Heart left ventricle (tissue), 16 donors: ENCODE data around the gene HIGD1A. TPM values are rescaled to one million over a fixed set of nuclear protein-coding genes. Genes with fewer than 3 reads are reported as not detected.

Experiments
- ATAC-seq, 4 donors: fragments of 200-7000 bp; cut with Tn5 transposase; one replicate each; pipeline ENCODE4 v1.9.1; 2020 to 2022; ENCODE audit warnings: moderate library complexity in 4 of 4, mild to moderate bottlenecking in 3 of 4, moderate number of reproducible peaks in 1 of 4
- DNase-seq, 5 donors: peaks; one replicate each; pipeline ENCODE4 v3.0.0-alpha.2; 2020
- H3K27ac ChIP-seq, 12 donors: fragments of 200-600 bp; sonication (generic) in 4 of 12; one replicate each; pipeline versions ENCODE4 v1.5.0 to v1.8.0; 2016 to 2022; ENCODE audit warnings: mild to moderate bottlenecking in 2 of 12
- H3K27me3 ChIP-seq, 9 donors: fragments of 200-600 bp; sonication (generic) in 2 of 9; one replicate each; pipeline versions ENCODE4 v1.5.1 to v1.8.0; 2016 to 2022; ENCODE audit warnings: mild to moderate bottlenecking in 3 of 9
- H3K36me3 ChIP-seq, 9 donors: fragments of 200-600 bp; sonication (generic) in 2 of 9; one replicate each; pipeline versions ENCODE4 v1.5.0 to v1.8.0; 2018 to 2022; ENCODE audit warnings: mild to moderate bottlenecking in 2 of 9
- H3K4me1 ChIP-seq, 12 donors: fragments of 200-600 bp; sonication (generic) in 4 of 12; one replicate each; pipeline versions ENCODE4 v1.5.0 to v1.8.0; 2016 to 2022; ENCODE audit warnings: mild to moderate bottlenecking in 3 of 12
- H3K4me3 ChIP-seq, 12 donors: fragments of 200-600 bp; sonication (generic) in 4 of 12; one replicate each; pipeline versions ENCODE4 v1.5.0 to v1.8.0; 2017 to 2022; ENCODE audit warnings: mild to moderate bottlenecking in 9 of 12, moderate library complexity in 4 of 12
- H3K9me3 ChIP-seq, 12 donors: fragments of 200-600 bp; sonication (generic) in 4 of 12; one replicate each; pipeline versions ENCODE4 v1.5.0 to v1.8.0; 2016 to 2022; ENCODE audit warnings: mild to moderate bottlenecking in 1 of 12
- POLR2A ChIP-seq, 2 donors: fragments of 450-650 bp; IDR thresholded peaks; one replicate each; pipeline ENCODE4 v1.6.1; 2017; ENCODE audit warnings: antibody characterized with exemption in 2 of 2, mild to moderate bottlenecking in 2 of 2, moderate library complexity in 2 of 2
- WGBS, 4 donors: extraction: QIAGEN DNeasy Blood & Tissue Kit in 2 of 4; methylation state at CpG; one replicate each; pipeline versions ENCODE4 v1.1.5 to v1.1.7; 2013 to 2018; 5-methylcytosine and 5-hydroxymethylcytosine counted together
- intact Hi-C, 10 donors: fragments of 100-400 bp; cut with DNase I; formaldehyde crosslinking; loops; one replicate each; pipeline versions ENCODE4 v1.11.1 to v1.14.2; 2022
- polyA plus RNA-seq, 2 donors: library from polyadenylated mRNA; stranded (reverse); fragments of 200-250 nt; gene quantifications; one replicate each; pipeline ENCODE4 v1.2.3, GENCODE V29; 2013
- total RNA-seq, 9 donors: library from RNA; depleted of rRNA in 2 of 9; stranded (reverse); fragments of >200 nt in 2 of 9; fragmentation: NEBNext Ultra II Directional in 3 of 9; extraction: Animal tissue kit (Norgen Biotek cat#: 25700) in 3 of 9; gene quantifications; one replicate each; pipeline versions ENCODE4 v1.1.0 to v1.2.4, GENCODE V29; 2016 to 2023
- TF ChIP-seq, protein P1 (sequence below), 12 donors: fragments of 200-600 bp; sonication (generic) in 4 of 12; IDR thresholded peaks; one replicate each; pipeline versions ENCODE4 v1.5.0 to v1.8.0; 2018 to 2022; ENCODE audit warnings: antibody characterized with exemption in 12 of 12, mild to moderate bottlenecking in 5 of 12
- donor health status: ischemic (EF 13 %, LVEDD 7.1; RV severe dilation, severe dysfunction).
- donor health status: healthy with polysubstance abuse.
- donor health status: DM: no; HTN: yes; CAD: no.
- donor health status: DM: no; HTN: no; CAD: no.
- donor health status: ischemic (EF 25% LVEDD 6.9; RV normal size, moderate dysfunction).
- donor health status: ischemic (EF 25% LVEDD 5.7; RV mildly dilated, moderate dysfunction).
- donor health status: healthy.
- donor health status: DM: yes; HTN: yes; CAD: no.
- donor health status: ischemic (EF 35%, LVEDD 5.7; RV mildly dilated, moderate dysfunction).
- donor health status: nonischemic (EF 11% LVEDD 7.7; RV severe dilation, severe dysfunction).
- donor health status: DM: yes; HTN: yes; CAD: no.
- donor health status: PGD.
- donor health status: ischemic (EF 29% LVEDD 5.4; RV normal size, mild dysfunction).
- donor health status: nonischemic (EF 23%, LVEDD 6.1; RV moderate dilation, normal function).

The HIGD1A gene
- total and polyA plus RNA-seq, 11 donors: 170 to 497 (median 313) TPM

DNA sequence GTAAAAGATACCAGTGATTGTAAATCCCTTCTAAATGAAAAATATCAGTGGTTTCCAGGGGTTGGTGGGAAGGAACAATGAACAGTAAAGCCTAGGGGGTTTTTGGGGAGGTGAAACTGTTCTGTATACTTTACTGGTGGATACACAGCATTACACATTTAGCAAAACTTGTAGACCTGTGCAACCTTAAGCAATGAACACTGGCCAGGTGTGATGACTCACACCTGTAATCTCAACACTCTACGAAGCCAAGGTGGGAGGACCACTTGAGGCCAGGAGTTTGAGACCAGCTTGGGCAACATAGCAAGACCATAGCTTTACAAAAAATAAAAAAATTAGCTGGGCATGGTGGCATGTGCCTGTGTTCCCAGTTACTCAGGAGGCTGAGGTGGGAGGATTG lies 33.0 kb downstream of the HIGD1A start:
- Histone ChIP-seq H3K36me3 (no peaks in the 10 kb centered on the region), H3K27me3 (no peaks in the 10 kb centered on the region), H3K27ac (no peak overlapping the region), H3K4me3 (no peak overlapping the region), H3K4me1 (peaks cover 0 to 16% (median 9%) of the 10 kb centered on the region in 12 donors), H3K9me3 (no peaks in the 10 kb centered on the region)
- WGBS, 4 donors: 83 to 94% (median 85%) methylated on average over 1 of the region's 1 CpG
- ATAC-seq (no peak), DNase-seq (no peak)
- TF ChIP-seq, protein P1, sequence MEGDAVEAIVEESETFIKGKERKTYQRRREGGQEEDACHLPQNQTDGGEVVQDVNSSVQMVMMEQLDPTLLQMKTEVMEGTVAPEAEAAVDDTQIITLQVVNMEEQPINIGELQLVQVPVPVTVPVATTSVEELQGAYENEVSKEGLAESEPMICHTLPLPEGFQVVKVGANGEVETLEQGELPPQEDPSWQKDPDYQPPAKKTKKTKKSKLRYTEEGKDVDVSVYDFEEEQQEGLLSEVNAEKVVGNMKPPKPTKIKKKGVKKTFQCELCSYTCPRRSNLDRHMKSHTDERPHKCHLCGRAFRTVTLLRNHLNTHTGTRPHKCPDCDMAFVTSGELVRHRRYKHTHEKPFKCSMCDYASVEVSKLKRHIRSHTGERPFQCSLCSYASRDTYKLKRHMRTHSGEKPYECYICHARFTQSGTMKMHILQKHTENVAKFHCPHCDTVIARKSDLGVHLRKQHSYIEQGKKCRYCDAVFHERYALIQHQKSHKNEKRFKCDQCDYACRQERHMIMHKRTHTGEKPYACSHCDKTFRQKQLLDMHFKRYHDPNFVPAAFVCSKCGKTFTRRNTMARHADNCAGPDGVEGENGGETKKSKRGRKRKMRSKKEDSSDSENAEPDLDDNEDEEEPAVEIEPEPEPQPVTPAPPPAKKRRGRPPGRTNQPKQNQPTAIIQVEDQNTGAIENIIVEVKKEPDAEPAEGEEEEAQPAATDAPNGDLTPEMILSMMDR (IDR thresholded peaks at IDR 0.05): no peak
- TF ChIP-seq POLR2A (IDR thresholded peaks at IDR 0.05): no peak
- intact Hi-C loops: no loop called here

DNA sequence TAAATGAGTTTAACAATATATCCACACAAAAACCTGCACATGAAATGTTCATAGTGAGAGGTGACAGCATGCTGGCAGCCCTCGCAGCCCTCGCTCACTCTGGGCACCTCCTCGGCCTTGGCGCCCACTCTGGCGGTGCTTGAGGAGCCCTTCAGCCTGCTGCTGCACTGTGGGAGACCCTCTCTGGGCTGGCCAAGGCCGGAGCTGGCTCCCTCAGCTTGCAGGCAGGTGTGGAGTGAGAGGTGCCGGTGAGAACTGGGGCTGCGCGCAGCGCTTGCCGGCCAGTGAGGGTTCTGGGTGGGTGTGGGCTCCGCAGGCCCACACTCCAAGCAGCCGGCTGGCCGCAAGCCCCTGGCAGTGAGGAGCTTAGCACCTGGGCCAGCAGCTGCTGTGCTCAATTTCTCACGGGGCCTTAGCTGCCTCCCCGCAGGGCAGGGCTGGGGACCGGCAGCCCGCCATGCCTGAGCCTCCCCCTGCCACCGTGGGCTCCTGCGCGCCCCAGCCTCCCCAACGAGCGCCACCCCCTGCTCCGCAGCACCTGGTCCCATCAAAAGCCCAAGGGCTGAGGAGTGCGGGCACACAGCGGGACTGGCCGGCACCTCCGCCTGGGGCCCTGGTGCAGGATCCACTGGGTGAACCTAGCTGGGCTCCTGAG lies 34.7 kb downstream of the HIGD1A start:
- Histone ChIP-seq H3K27ac (no peak overlapping the region), H3K36me3 (no peaks in the 10 kb centered on the region), H3K27me3 (no peaks in the 10 kb centered on the region), H3K4me3 (no peak overlapping the region), H3K4me1 (peaks cover 0 to 30% (median 9%) of the 10 kb centered on the region in 12 donors), H3K9me3 (no peaks in the 10 kb centered on the region)
- no peak for TF ChIP-seq POLR2A (IDR thresholded peaks at IDR 0.05)
- TF ChIP-seq, protein P1 (IDR thresholded peaks at IDR 0.05): no peak
- no peak for ATAC-seq
- no peak for DNase-seq
- intact Hi-C loops: no loop called here
- WGBS, 4 donors: 93 to 96% (median 95%) methylated on average over 18 to 28 of the region's 28 CpGs

DNA sequence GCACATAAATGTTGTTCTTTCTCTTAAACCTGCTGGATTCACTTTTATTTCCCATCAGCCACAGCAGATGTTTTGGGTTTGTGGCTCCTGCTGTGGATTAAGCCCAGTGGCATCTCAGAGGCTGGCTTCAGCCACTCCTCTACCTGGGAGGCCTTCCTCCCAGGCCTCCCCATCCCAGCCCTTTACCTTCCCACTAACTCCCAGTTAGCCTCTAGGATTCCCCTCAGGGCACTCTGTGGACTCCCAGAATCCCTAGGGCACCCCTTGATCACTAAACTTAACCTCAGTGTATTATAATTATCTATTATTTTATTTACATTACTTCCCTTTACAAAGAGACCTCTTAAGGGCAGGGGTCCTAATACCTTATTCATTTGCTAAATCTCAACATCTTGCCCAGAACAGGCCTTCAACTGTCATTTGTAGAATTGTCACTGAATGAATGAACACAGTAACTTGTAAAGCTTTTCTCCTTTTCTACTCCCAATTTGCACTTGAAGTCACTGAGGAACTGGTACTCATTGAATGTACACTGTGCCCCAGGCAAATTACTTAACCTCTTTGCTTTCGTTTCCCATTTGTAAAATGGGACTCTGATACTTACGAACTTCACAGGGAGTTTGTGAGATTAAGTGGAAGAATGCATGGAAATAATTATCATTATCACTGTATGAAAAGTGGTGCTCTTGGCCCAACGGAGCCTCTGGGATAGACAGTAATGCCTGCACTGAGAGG lies 39.6 kb downstream of the HIGD1A start:
- H3K9me3 ChIP-seq: no peaks in the 10 kb centered on the region
- ATAC-seq: no peak
- peaks cover 0 to 56% (median 0%) of the 10 kb centered on the region in 12 donors for H3K4me1 ChIP-seq
- no peak for DNase-seq
- H3K36me3 ChIP-seq: no peaks in the 10 kb centered on the region
- peak overlapping the region in 1 of 12 donors; percentile 11 for H3K27ac ChIP-seq
- TF ChIP-seq POLR2A (IDR thresholded peaks at IDR 0.05): no peak
- TF ChIP-seq, protein P1 (IDR thresholded peaks at IDR 0.05): no peak
- no peaks in the 10 kb centered on the region for H3K27me3 ChIP-seq
- 71 to 79% (median 77%) methylated on average over 3 of the region's 3 CpGs for WGBS, 4 donors
- intact Hi-C loops: no loop called here
- no peak overlapping the region for H3K4me3 ChIP-seq

DNA sequence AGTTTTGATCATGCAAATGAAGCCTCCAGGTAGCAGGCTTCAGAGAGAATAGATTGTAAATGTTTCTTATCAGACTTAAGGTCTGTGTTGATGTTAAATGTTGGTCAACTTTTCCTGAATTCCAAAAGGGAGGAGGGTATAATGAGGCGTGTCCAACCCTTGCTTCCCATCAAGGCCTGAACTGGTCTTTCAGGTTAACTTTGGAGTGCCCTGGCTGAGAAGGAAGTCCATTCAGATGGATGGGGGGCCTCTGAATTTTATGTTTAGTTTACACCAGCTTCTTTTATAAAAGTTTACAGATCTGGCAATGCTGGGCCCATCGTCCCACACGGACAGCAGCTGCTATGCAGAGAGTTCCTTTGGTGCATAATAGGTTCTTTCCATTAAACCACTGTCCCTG lies 40.2 kb downstream of the HIGD1A start:
- intact Hi-C loops: no loop called here
- Histone ChIP-seq H3K4me1 (peaks cover 0 to 56% (median 0%) of the 10 kb centered on the region in 12 donors), H3K27ac (peak overlapping the region in 1 of 12 donors; percentile 11), H3K4me3 (no peak overlapping the region), H3K9me3 (no peaks in the 10 kb centered on the region), H3K27me3 (no peaks in the 10 kb centered on the region), H3K36me3 (no peaks in the 10 kb centered on the region)
- TF ChIP-seq, protein P1 (IDR thresholded peaks at IDR 0.05): no peak
- no peak for TF ChIP-seq POLR2A (IDR thresholded peaks at IDR 0.05)
- WGBS, 4 donors: 79 to 92% (median 87%) methylated on average over 3 of the region's 3 CpGs
- DNase-seq: no peak
- no peak for ATAC-seq
